ENCODE data around the gene FCMR.

DNA sequence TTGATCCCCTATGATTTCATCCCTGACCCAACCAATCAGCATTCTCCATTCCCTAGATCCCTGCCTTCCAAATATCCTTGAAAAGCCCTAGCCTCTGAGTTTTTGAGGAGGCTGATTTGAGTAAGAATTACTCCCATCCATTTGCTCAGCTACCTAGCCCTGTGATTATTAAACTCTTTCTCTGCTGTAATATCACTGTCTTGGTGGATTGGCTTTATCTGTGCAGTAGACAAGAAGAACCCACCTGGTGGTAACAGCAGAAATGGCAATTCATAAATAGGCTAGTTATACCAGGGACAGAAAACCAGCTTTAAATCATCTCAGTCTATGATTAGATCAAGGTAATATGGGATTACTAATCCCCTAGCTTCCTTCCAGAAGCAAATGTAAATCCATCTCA, 43.3 kb downstream of the FCMR start:
- TF ChIP-seq, protein P1, sequence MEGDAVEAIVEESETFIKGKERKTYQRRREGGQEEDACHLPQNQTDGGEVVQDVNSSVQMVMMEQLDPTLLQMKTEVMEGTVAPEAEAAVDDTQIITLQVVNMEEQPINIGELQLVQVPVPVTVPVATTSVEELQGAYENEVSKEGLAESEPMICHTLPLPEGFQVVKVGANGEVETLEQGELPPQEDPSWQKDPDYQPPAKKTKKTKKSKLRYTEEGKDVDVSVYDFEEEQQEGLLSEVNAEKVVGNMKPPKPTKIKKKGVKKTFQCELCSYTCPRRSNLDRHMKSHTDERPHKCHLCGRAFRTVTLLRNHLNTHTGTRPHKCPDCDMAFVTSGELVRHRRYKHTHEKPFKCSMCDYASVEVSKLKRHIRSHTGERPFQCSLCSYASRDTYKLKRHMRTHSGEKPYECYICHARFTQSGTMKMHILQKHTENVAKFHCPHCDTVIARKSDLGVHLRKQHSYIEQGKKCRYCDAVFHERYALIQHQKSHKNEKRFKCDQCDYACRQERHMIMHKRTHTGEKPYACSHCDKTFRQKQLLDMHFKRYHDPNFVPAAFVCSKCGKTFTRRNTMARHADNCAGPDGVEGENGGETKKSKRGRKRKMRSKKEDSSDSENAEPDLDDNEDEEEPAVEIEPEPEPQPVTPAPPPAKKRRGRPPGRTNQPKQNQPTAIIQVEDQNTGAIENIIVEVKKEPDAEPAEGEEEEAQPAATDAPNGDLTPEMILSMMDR (conservative IDR thresholded peaks at IDR 0.05 in 1 of 2, IDR thresholded peaks at IDR 0.05 in 1 of 2; ENCODE audit: extremely low read depth in 1 of 2, insufficient read depth in 1 of 2, low read depth in 1 of 2, low read length in 2 of 2): peak; percentile 8 to 23
- no peak for TF ChIP-seq EZH2 (IDR thresholded peaks at IDR 0.05; ENCODE audit: borderline replicate concordance, low read length)

All from mammary epithelial cell (primary cell).